OCI-LY7 (cell line): Measurements from ENCODE around the gene SRSF7.

ENCODE experiments used
- EZH2phosphoT487 ChIP-seq: fragments of 200-600 bp; sonication (generic); IDR thresholded peaks from 2 replicates; pipeline ENCODE4 v1.6.1; 2018; ENCODE audit warnings: low read depth, borderline replicate concordance, mild to moderate bottlenecking, mixed run types, antibody characterized with exemption, low read length, moderate library complexity, mixed read lengths
- TF ChIP-seq, protein P1 (sequence below): fragments of 200-600 bp; sonication (generic); conservative IDR thresholded peaks from 2 replicates; pipeline ENCODE4 v1.5.1; 2014; ENCODE audit warnings: mild to moderate bottlenecking, antibody characterized with exemption, low read length, moderate library complexity, mixed read lengths

DNA sequence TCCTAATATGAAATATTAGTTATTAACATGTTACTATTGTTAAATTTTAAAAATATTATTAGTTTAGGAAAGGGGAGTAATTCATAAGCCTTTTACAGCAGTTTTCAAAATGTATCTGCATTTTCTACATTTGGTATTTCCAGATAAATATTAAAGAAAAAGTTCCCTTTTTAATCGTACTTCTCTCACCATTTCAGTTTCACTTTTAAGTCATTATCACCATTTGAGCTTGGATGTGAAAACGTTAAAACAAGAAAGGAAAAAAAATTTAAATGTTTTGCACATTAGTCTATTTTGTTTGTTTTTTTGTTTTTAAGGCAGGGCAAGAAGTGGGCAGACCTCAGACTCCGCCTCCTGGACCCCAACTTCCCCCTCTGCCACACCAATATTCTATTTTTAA, 3.3 kb upstream of the SRSF7 start:
- TF ChIP-seq, protein P1, sequence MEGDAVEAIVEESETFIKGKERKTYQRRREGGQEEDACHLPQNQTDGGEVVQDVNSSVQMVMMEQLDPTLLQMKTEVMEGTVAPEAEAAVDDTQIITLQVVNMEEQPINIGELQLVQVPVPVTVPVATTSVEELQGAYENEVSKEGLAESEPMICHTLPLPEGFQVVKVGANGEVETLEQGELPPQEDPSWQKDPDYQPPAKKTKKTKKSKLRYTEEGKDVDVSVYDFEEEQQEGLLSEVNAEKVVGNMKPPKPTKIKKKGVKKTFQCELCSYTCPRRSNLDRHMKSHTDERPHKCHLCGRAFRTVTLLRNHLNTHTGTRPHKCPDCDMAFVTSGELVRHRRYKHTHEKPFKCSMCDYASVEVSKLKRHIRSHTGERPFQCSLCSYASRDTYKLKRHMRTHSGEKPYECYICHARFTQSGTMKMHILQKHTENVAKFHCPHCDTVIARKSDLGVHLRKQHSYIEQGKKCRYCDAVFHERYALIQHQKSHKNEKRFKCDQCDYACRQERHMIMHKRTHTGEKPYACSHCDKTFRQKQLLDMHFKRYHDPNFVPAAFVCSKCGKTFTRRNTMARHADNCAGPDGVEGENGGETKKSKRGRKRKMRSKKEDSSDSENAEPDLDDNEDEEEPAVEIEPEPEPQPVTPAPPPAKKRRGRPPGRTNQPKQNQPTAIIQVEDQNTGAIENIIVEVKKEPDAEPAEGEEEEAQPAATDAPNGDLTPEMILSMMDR: no peak
- TF ChIP-seq EZH2phosphoT487: no peak
